K562 (cell line): Measurements from ENCODE around the gene PTAFR. TPM values are rescaled to one million over a fixed set of nuclear protein-coding genes. Genes with fewer than 3 reads are reported as not detected.

Experiments
- CEBPB ChIP-seq: fragments of 450-650 bp; IDR thresholded peaks from 2 replicates; pipeline ENCODE4 v1.6.1; 2016; ENCODE audit warnings: missing genetic modification characterization, missing compliant biosample characterization
- DACH1 ChIP-seq: fragments of 450-650 bp; IDR thresholded peaks from 2 replicates; pipeline ENCODE4 v1.6.1; 2018; ENCODE audit not compliant: partially characterized antibody
- DDX20 ChIP-seq: fragments of 450-650 bp; IDR thresholded peaks from 2 replicates; pipeline ENCODE4 v1.6.1; 2016; ENCODE audit warnings: missing genetic modification characterization, low read depth, mild to moderate bottlenecking, missing compliant biosample characterization, moderate library complexity
- EWSR1 ChIP-seq: fragments of 450-650 bp; IDR thresholded peaks from 2 replicates; pipeline ENCODE4 v1.6.1; 2018; ENCODE audit warnings: borderline replicate concordance, mild to moderate bottlenecking, low read depth, moderate library complexity; ENCODE audit not compliant: partially characterized antibody
- FOSL1 ChIP-seq: fragments of 200-800 bp; sonication (Bioruptor generic); conservative IDR thresholded peaks from 2 replicates; pipeline ENCODE4 v1.6.1; 2016; ENCODE audit warnings: missing genetic modification characterization, missing compliant biosample characterization
- FOXK1 ChIP-seq: sonication (generic); formaldehyde crosslinking; IDR thresholded peaks from 2 replicates; pipeline ENCODE4 v1.8.0; 2022; ENCODE audit warnings: missing genetic modification reagents, mild to moderate bottlenecking, borderline replicate concordance
- ILF3 ChIP-seq: fragments of 450-650 bp; IDR thresholded peaks from 2 replicates; pipeline ENCODE4 v1.6.1; 2018; ENCODE audit warnings: antibody characterized with exemption, mild to moderate bottlenecking, moderate library complexity, borderline replicate concordance
- KDM1A ChIP-seq, 2 experiments: fragments of 450-650 bp; IDR thresholded peaks; 2 replicates each; pipeline ENCODE4 v1.6.1; 2016; ENCODE audit warnings: mild to moderate bottlenecking in 2 of 2
- MEIS2 ChIP-seq: fragments of 450-650 bp; IDR thresholded peaks from 2 replicates; pipeline ENCODE4 v1.6.1; 2014; ENCODE audit warnings: mild to moderate bottlenecking; ENCODE audit not compliant: partially characterized antibody
- NFIC ChIP-seq: fragments of 450-650 bp; IDR thresholded peaks from 2 replicates; pipeline ENCODE4 v1.6.1; 2017; ENCODE audit warnings: mild to moderate bottlenecking, inconsistent platforms
- RBM22 ChIP-seq: fragments of 200-400 bp; formaldehyde crosslinking; IDR thresholded peaks from 2 replicates; pipeline ENCODE4 v1.6.1; 2018; ENCODE audit warnings: low read length, low read depth; ENCODE audit not compliant: poor library complexity, severe bottlenecking
- RHOXF2B ChIP-seq: fragments of 250-450 bp; sonication (Bioruptor Pico); conservative IDR thresholded peaks from 2 replicates; pipeline ENCODE4 v1.5.1; 2021
- SAP30 ChIP-seq: fragments of 200-600 bp; sonication (generic); IDR thresholded peaks from 2 replicates; pipeline ENCODE4 v1.6.1; 2012; ENCODE audit warnings: borderline replicate concordance, low read depth, mild to moderate bottlenecking, moderate library complexity, low read length, control low read depth, inconsistent platforms; ENCODE audit not compliant: insufficient read depth, poor library complexity, severe bottlenecking
- SIN3A ChIP-seq, 2 experiments: fragments of 150-350 bp in 1 of 2; IDR thresholded peaks; 2 replicates each; pipeline ENCODE4 v1.6.1; 2011 to 2016; ENCODE audit warnings: borderline replicate concordance in 2 of 2, low read depth in 2 of 2, low read length in 2 of 2, mild to moderate bottlenecking in 2 of 2, moderate library complexity in 2 of 2; ENCODE audit not compliant: control insufficient read depth in 1 of 2
- SIN3B ChIP-seq: fragments of 450-650 bp; IDR thresholded peaks from 2 replicates; pipeline ENCODE4 v1.6.1; 2017; ENCODE audit warnings: low read depth, mild to moderate bottlenecking, moderate library complexity
- SMARCA4 ChIP-seq: fragments of 450-650 bp; IDR thresholded peaks from 2 replicates; pipeline ENCODE4 v1.6.1; 2016
- SOX6 ChIP-seq: fragments of 450-650 bp; IDR thresholded peaks from 2 replicates; pipeline ENCODE4 v1.6.1; 2014; ENCODE audit warnings: mild to moderate bottlenecking
- SPI1 ChIP-seq: IDR thresholded peaks from 2 replicates; pipeline ENCODE4 v1.6.1; 2011; ENCODE audit warnings: low read depth, low read length, control low read depth, borderline replicate concordance
- TGIF2 ChIP-seq: sonication (generic); formaldehyde crosslinking; IDR thresholded peaks from 2 replicates; pipeline ENCODE4 v1.8.1; 2022; ENCODE audit warnings: mild to moderate bottlenecking, missing genetic modification reagents, moderate library complexity
- ZNF174 ChIP-seq: fragments of 250-450 bp; sonication (Bioruptor Pico); IDR thresholded peaks from 2 replicates; pipeline ENCODE4 v1.4.0; 2020; ENCODE audit warnings: mild to moderate bottlenecking
- ZNF586 ChIP-seq: fragments of 450-650 bp; formaldehyde crosslinking; conservative IDR thresholded peaks from 2 replicates; pipeline ENCODE4 v1.4.0; 2020; ENCODE audit warnings: mild to moderate bottlenecking, moderate library complexity
- polyA plus RNA-seq, 8 experiments: library from polyadenylated mRNA; depleted of rRNA in 4 of 8; stranded (reverse) in 5 of 8; unstranded in 3 of 8; fragments of >200 nt; fragmentation: Nextera tagmentation in 2 of 8; fragmentation: Illumina TruSeq in 1 of 8; extraction: Ambion mirVana in 2 of 8; extraction: Trizol in 1 of 8; gene quantifications; 2 replicates each; pipeline versions ENCODE4 v1.2.1 to v1.2.3, GENCODE V29; 2011 to 2014; ENCODE audit warnings: inconsistent platforms in 1 of 8, missing spikeins in 1 of 8
- total RNA-seq, 7 experiments: library from RNA; depleted of rRNA in 6 of 7; stranded (reverse); fragments of >200 nt in 6 of 7; fragmentation: Illumina TruSeq in 2 of 7; extraction: Trizol in 2 of 7; gene quantifications; 2 replicates each; pipeline versions ENCODE4 v1.2.1 to v1.2.3, GENCODE V29; 2011 to 2021; ENCODE audit warnings: low replicate concordance in 1 of 7
- TF ChIP-seq, protein P1 (sequence below): fragments of 450-650 bp; formaldehyde crosslinking; IDR thresholded peaks from 2 replicates; pipeline ENCODE4 v1.4.0; 2020; ENCODE audit warnings: mild to moderate bottlenecking, moderate library complexity
- TF ChIP-seq, protein P2 (sequence below): fragments of 450-650 bp; formaldehyde crosslinking; IDR thresholded peaks from 2 replicates; pipeline ENCODE4 v1.4.0; 2020; ENCODE audit warnings: mild to moderate bottlenecking, moderate library complexity
- TF ChIP-seq, protein P3 (sequence below): fragments of 250-450 bp; sonication (Bioruptor Pico); IDR thresholded peaks from 2 replicates; pipeline ENCODE4 v1.8.0; 2022; ENCODE audit warnings: inconsistent platforms, mild to moderate bottlenecking, moderate library complexity, borderline replicate concordance

PTAFR gene
- total and polyA plus RNA-seq, 9 of the 15 experiments (the other 6 are each of a cell fraction or from before 2014, with no cell fraction given), result 0.15 to 0.55 (median 0.40) TPM; not detected in 1

DNA sequence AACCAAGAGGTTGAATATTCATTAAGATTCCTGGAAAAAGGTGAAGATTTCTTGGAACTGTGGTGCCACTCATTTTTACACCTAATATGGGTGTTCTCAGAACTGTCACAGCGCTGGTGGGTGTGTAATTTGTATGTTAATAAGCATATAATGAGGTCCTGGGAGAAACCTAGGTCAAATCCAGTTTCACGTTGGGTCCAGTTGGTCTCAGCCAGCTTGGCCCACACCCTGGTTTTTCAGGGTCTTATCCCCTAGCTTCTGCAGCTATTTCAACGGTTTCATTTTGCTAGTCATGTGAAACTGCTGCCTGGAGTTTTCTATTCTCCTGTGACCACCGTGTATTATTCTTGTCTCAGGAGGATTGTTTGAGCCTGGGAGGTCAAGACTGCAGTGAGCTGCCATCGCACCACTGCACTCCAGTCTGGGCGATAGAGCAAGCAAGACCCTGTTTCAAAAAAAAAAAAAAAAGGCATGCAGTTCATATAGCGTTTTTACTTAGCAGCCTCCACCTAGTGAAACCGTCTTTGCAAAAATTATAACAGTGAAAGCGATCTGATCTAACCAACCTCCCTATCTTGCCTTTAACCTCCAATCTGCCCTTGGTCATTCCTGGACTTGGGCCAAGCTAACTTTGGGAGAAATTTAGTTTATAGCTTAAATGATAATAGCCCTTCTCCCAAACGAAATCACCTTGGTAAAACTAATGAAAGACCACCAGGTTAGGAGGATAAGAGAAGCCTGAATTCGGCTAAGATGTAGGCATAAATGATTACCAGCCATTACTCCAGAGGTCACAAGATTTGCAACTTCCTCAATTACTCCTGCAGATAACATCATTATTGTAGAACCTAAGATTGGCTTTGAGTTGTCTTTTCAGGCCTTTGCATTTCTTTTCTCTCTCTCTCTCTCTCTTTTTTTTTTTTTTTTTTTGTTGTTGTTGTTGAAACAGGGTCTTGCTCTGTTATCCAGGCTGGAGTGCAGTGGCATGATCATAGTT is 44.0 kb downstream of the PTAFR start (continued):
- TF ChIP-seq, protein P1, sequence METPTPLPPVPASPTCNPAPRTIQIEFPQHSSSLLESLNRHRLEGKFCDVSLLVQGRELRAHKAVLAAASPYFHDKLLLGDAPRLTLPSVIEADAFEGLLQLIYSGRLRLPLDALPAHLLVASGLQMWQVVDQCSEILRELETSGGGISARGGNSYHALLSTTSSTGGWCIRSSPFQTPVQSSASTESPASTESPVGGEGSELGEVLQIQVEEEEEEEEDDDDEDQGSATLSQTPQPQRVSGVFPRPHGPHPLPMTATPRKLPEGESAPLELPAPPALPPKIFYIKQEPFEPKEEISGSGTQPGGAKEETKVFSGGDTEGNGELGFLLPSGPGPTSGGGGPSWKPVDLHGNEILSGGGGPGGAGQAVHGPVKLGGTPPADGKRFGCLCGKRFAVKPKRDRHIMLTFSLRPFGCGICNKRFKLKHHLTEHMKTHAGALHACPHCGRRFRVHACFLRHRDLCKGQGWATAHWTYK (CRISPR knock-in tag), result no peak
- TF ChIP-seq NFIC (peak; percentile 69), TGIF2 (CRISPR knock-in tag) (no peak), RBM22 (no peak), SIN3A (IDR thresholded peaks at IDR 0.05; ENCODE audit: borderline replicate concordance in 2 of 2, control insufficient read depth in 1 of 2, low read depth in 2 of 2, low read length in 2 of 2) (no peak), SOX6 (peak; percentile 59; the same call in 1 of the 2 replicates), SIN3B (no peak), SAP30 (no peak), RHOXF2B (no peak), MEIS2 (peak; percentile 10), KDM1A (IDR thresholded peaks at IDR 0.05) (no peak), ILF3 (no peak), DACH1 (peak; percentile 14), SMARCA4 (no peak), DDX20 (tag) (no peak), SPI1 (peak; percentile 41; the same call in 1 of the 2 replicates), FOSL1 (peak; percentile 47; the same call in 1 of the 2 replicates), ZNF586 (CRISPR knock-in tag) (no peak), FOXK1 (CRISPR knock-in tag) (no peak), CEBPB (tag) (no peak), EWSR1 (no peak), ZNF174 (CRISPR knock-in tag) (no peak)
- TF ChIP-seq, protein P2, sequence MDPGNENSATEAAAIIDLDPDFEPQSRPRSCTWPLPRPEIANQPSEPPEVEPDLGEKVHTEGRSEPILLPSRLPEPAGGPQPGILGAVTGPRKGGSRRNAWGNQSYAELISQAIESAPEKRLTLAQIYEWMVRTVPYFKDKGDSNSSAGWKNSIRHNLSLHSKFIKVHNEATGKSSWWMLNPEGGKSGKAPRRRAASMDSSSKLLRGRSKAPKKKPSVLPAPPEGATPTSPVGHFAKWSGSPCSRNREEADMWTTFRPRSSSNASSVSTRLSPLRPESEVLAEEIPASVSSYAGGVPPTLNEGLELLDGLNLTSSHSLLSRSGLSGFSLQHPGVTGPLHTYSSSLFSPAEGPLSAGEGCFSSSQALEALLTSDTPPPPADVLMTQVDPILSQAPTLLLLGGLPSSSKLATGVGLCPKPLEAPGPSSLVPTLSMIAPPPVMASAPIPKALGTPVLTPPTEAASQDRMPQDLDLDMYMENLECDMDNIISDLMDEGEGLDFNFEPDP (CRISPR knock-in tag), result no peak
- TF ChIP-seq, protein P3, sequence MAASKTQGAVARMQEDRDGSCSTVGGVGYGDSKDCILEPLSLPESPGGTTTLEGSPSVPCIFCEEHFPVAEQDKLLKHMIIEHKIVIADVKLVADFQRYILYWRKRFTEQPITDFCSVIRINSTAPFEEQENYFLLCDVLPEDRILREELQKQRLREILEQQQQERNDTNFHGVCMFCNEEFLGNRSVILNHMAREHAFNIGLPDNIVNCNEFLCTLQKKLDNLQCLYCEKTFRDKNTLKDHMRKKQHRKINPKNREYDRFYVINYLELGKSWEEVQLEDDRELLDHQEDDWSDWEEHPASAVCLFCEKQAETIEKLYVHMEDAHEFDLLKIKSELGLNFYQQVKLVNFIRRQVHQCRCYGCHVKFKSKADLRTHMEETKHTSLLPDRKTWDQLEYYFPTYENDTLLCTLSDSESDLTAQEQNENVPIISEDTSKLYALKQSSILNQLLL (CRISPR knock-in tag), result no peak
